SK-N-SH (cell line): ENCODE results near the gene NOTCH4. TPM values are rescaled to one million over a fixed set of nuclear protein-coding genes. Genes with fewer than 3 reads are reported as not detected.

Source experiments
- CTCF ChIA-PET: fragments of 300-600, 350-600 bp; formaldehyde crosslinking; extraction: SDS; loops from one replicate; lab custom pipeline; 2021; lab: Yijun Ruan, JAX
- POLR2A ChIA-PET: fragments of 350-600 bp; sonication (Branson Sonifier 250); formaldehyde crosslinking; extraction: SDS; loops from one replicate; lab custom pipeline; 2020; ENCODE audit warnings: antibody characterized with exemption, inconsistent platforms; lab: Yijun Ruan, JAX
- DNase-seq: peaks from one replicate; pipeline ENCODE4 v3.0.0; 2012
- H2AFZ ChIP-seq: fragments of 200-600 bp; sonication (generic); 2 replicates; pipeline ENCODE4 v1.8.1; 2016; ENCODE audit warnings: antibody characterized with exemption, mild to moderate bottlenecking, low read depth
- H3F3A ChIP-seq: fragments of 200-600 bp; sonication (generic); replicated peaks from 2 replicates; pipeline ENCODE3; 2016; ENCODE audit warnings: antibody characterized with exemption, mild to moderate bottlenecking; ENCODE audit not compliant: insufficient read depth
- H3K27ac ChIP-seq, 2 experiments: fragments of 200-500 bp in 1 of 2; fragments of 200-600 bp in 1 of 2; sonication (Bioruptor generic) in 1 of 2; sonication (generic), shearing (Covaris generic) in 1 of 2; 2 replicates each; pipeline versions ENCODE4 v1.5.1 to v1.6.1; 2014 to 2016; ENCODE audit warnings: low read depth in 2 of 2, inconsistent platforms in 1 of 2, low read length in 1 of 2, mild to moderate bottlenecking in 1 of 2, mixed read lengths in 1 of 2
- H3K27me3 ChIP-seq: fragments of 200-600 bp; sonication (generic), shearing (Covaris generic); 2 replicates; pipeline ENCODE4 v1.6.1; 2016; ENCODE audit warnings: mixed run types; ENCODE audit not compliant: insufficient read depth
- H3K36me3 ChIP-seq, 2 experiments: fragments of 200-500 bp in 1 of 2; fragments of 200-600 bp in 1 of 2; sonication (Bioruptor generic) in 1 of 2; sonication (generic) in 1 of 2; replicated peaks in 1 of 2; 2 replicates each; pipeline versions ENCODE3 to v1.5.1; 2014 to 2016; ENCODE audit warnings: low read length in 1 of 2, mild to moderate bottlenecking in 1 of 2; ENCODE audit not compliant: insufficient read depth in 2 of 2, control insufficient read depth in 1 of 2
- H3K4me1 ChIP-seq, 2 experiments: fragments of 200-500 bp in 1 of 2; fragments of 200-600 bp in 1 of 2; sonication (Bioruptor generic) in 1 of 2; sonication (generic), shearing (Covaris generic) in 1 of 2; 2 replicates each; pipeline versions ENCODE4 v1.5.1 to v1.6.1; 2014 to 2016; ENCODE audit warnings: low read depth in 1 of 2, low read length in 1 of 2, mixed run types in 1 of 2; ENCODE audit not compliant: insufficient read depth in 2 of 2, control insufficient read depth in 1 of 2
- H3K4me2 ChIP-seq: fragments of 200-600 bp; sonication (generic), shearing (Covaris generic); 2 replicates; pipeline ENCODE4 v1.6.1; 2017; ENCODE audit warnings: mixed run types
- H3K4me3 ChIP-seq, 2 experiments: fragments of 200-500 bp in 1 of 2; fragments of 200-600 bp in 1 of 2; sonication (Bioruptor generic) in 1 of 2; sonication (generic), shearing (Covaris generic) in 1 of 2; 2 replicates each; pipeline versions ENCODE4 v1.5.1 to v1.8.1; 2014 to 2016; ENCODE audit warnings: low read depth in 2 of 2, inconsistent platforms in 1 of 2, low read length in 1 of 2, mild to moderate bottlenecking in 1 of 2, mixed read lengths in 1 of 2, moderate library complexity in 1 of 2
- H3K79me2 ChIP-seq: fragments of 200-600 bp; sonication (generic); 2 replicates; pipeline ENCODE4 v1.8.1; 2017; ENCODE audit warnings: mild to moderate bottlenecking; ENCODE audit not compliant: insufficient read depth
- H3K9ac ChIP-seq: fragments of 200-600 bp; sonication (generic); 2 replicates; pipeline ENCODE4 v1.6.1; 2017; ENCODE audit warnings: mixed run types
- H3K9me2 ChIP-seq: fragments of 200-600 bp; sonication (generic); 2 replicates; pipeline ENCODE4 v1.6.1; 2017; ENCODE audit warnings: mixed run types
- H3K9me3 ChIP-seq: fragments of 200-600 bp; sonication (generic); 2 replicates; pipeline ENCODE4 v1.6.1; 2017; ENCODE audit warnings: mixed run types, mild to moderate bottlenecking, moderate library complexity
- H4K20me1 ChIP-seq: fragments of 200-600 bp; sonication (generic); 2 replicates; pipeline ENCODE4 v1.6.1; 2017; ENCODE audit warnings: mild to moderate bottlenecking, mixed run types; ENCODE audit not compliant: insufficient read depth
- CHD2 ChIP-seq: fragments of 150-350 bp; IDR thresholded peaks from 2 replicates; pipeline ENCODE4 v1.6.1; 2018; ENCODE audit warnings: low read length; ENCODE audit not compliant: partially characterized antibody
- CTCF ChIP-seq: fragments of 200-600 bp; sonication (generic); IDR thresholded peaks from 2 replicates; pipeline ENCODE4 v1.6.1; 2017; ENCODE audit warnings: antibody characterized with exemption, mild to moderate bottlenecking, moderate library complexity
- FOXM1 ChIP-seq: IDR thresholded peaks from 2 replicates; pipeline ENCODE4 v1.4.0; 2012; ENCODE audit warnings: low read depth, mild to moderate bottlenecking
- NFIC ChIP-seq: IDR thresholded peaks from 2 replicates; pipeline ENCODE4 v1.4.0; 2012; ENCODE audit warnings: borderline replicate concordance
- SMC3 ChIP-seq: IDR thresholded peaks from 2 replicates; pipeline ENCODE4 v1.6.1; 2012; ENCODE audit warnings: low read depth, low read length, improper control_type of control experiment
- TAF1 ChIP-seq: IDR thresholded peaks from 2 replicates; pipeline ENCODE4 v1.6.1; 2012; ENCODE audit warnings: low read depth, mild to moderate bottlenecking, low read length, moderate library complexity, borderline replicate concordance
- WGBS: methylation state at CpG from one replicate; pipeline ENCODE4 v1.1.6; 2017; ENCODE audit warnings: low lambda C conversion rate; 5-methylcytosine and 5-hydroxymethylcytosine counted together
- polyA plus RNA-seq, 3 experiments: library from polyadenylated mRNA; depleted of rRNA; stranded (reverse); fragments of >200 nt; gene quantifications; 2 replicates each; pipeline ENCODE4 v1.2.3, GENCODE V29; 2012
- TF ChIP-seq, protein P1 (sequence below): IDR thresholded peaks from 2 replicates; pipeline ENCODE4; 2012
- TF ChIP-seq, protein P2 (sequence below): IDR thresholded peaks from 2 replicates; pipeline ENCODE4 v1.6.1; 2012; ENCODE audit warnings: mild to moderate bottlenecking, low read depth, low read length, moderate library complexity
- TF ChIP-seq, protein P3 (sequence below): fragments of 150-350 bp; IDR thresholded peaks from 2 replicates; pipeline ENCODE4 v1.6.1; 2017; ENCODE audit warnings: antibody characterized with exemption, low read length, low read depth, borderline replicate concordance

The NOTCH4 gene
- polyA plus RNA-seq, 1 of the 3 experiments (the other 2 are of a cell fraction), result 2.5 TPM

- no peak for TF ChIP-seq CTCF
Measured at GRCh38 chr6:32189742-32190053, 34.2 kb downstream of the NOTCH4 start (continued).

DNA sequence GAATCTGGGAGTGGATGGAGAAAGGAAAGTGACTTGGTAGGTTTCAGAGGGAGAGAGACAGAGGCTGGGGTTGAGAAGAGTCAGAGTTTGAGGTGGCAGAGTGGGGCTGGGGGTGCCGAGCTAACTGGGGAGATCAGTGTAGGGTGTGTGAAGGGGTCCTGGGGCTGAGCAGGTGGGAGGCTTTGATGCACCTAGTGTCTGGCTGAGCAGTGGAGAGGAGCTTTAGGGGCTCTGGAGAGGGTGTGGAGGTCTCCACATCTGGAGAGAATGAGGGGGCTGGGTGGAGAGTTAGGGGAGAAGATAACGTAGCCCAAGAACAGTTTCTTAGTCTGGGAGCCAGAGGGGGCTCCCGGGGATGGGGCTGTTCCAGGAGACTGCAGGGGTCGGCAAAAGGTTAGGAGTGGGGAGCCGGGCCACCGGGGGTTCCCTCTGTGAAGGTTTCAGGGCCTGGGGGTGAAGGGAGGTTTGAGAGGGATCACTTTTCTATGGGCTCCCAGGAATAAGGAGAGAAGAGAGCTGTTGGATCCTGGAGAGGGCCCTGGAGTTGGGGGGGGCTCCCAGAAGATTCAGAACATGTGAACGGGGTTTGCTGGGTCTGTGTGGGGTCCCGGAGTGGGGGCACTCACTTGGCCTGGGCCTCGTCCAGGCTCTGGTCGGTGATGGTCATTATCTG is 34.7 kb downstream of the NOTCH4 start:
- peak overlapping the region; percentile 77 to 81 for H3K27ac ChIP-seq
- WGBS, result 4% methylated on average over 8 of the region's 10 CpGs
- DNase-seq, result no peak
- peaks cover 21% of the 10 kb centered on the region for H3K79me2 ChIP-seq
- TF ChIP-seq FOXM1 (no peak), CTCF (no peak)
- TF ChIP-seq, protein P1, sequence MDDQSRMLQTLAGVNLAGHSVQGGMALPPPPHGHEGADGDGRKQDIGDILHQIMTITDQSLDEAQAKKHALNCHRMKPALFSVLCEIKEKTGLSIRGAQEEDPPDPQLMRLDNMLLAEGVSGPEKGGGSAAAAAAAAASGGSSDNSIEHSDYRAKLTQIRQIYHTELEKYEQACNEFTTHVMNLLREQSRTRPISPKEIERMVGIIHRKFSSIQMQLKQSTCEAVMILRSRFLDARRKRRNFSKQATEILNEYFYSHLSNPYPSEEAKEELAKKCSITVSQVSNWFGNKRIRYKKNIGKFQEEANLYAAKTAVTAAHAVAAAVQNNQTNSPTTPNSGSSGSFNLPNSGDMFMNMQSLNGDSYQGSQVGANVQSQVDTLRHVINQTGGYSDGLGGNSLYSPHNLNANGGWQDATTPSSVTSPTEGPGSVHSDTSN, result no peak
- H3K4me1 ChIP-seq, result peaks cover 0 to 20% of the 10 kb centered on the region in 2 experiments; a peak in 1 of 4 replicates
- ChIA-PET POLR2A (interaction anchor here (3.1 kb wide), 1 partner anchor 11 kb away, joined by 22 read pairs; the partner anchor contains the start of gene RNF5), CTCF (interaction anchor here (0.6 to 1.9 kb wide), 3 partner anchors 8 to 291 kb away, joined by 3 to 6 read pairs (median 3); partner anchors contain the start of gene EHMT2)
- no peaks in the 10 kb centered on the region for H4K20me1 ChIP-seq
- no peak overlapping the region for H2AFZ ChIP-seq
- H3K4me3 ChIP-seq, result peak overlapping the region; percentile 60 to 81
- H3K9me3 ChIP-seq, result no peaks in the 10 kb centered on the region
- no peaks in the 10 kb centered on the region for H3K9me2 ChIP-seq
- H3K9ac ChIP-seq, result peak overlapping the region; percentile 78
- no peaks in the 10 kb centered on the region for H3K27me3 ChIP-seq
- peaks cover 25% of the 10 kb centered on the region for H3F3A ChIP-seq
- peak overlapping the region; percentile 92 for H3K4me2 ChIP-seq
- H3K36me3 ChIP-seq, result peaks cover 8 to 18% of the 10 kb centered on the region in 2 experiments

DNA sequence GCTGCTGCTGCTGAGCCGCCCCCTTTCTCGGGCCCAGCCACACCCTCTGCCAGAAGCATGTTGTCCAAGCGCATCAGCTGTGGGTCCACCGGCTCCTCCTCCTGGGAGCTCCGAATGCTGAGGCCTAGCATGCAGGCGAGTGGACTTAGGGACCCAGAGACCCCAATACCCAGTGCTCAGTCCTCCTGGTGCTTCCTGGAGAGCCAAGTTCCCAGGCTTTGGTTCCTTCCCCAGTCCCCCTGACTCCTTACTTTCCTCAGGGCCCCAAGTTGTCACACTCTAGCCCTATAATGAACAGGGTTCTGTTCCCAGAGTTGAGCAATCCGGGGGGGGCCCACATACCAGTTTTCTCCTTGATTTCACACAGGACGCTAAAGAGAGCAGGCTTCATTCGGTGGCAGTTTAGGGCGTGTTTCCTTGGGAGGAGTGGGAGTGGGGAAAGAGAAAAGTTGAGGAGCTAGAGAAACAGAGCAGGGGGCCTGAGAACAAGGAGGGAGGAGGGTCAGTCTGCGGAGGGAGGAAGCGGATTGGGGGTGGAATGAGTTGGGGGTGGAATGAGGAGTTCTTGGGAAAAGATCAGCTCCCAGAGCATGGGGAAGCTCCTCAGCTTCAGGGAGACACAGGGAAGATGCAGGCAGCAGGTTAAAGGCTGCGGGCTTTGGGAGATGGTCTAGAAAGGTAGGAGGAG is 35.3 kb downstream of the NOTCH4 start:
- Histone ChIP-seq H3K27ac (peak overlapping the region in 1 of 2 experiments; percentile 81; a peak in 2 of 4 replicates), H4K20me1 (no peaks in the 10 kb centered on the region), H2AFZ (no peak overlapping the region), H3K27me3 (no peaks in the 10 kb centered on the region), H3K9ac (peak overlapping the region; percentile 78), H3K9me3 (no peaks in the 10 kb centered on the region), H3K4me1 (peaks cover 0 to 20% of the 10 kb centered on the region in 2 experiments; a peak in 1 of 4 replicates), H3K9me2 (no peaks in the 10 kb centered on the region), H3F3A (peaks cover 23% of the 10 kb centered on the region), H3K4me3 (peak overlapping the region; percentile 60 to 81), H3K4me2 (peak overlapping the region; percentile 92), H3K36me3 (peaks cover 8 to 21% of the 10 kb centered on the region in 2 experiments), H3K79me2 (peaks cover 21% of the 10 kb centered on the region)
- WGBS, result 65% methylated on average over 11 of the region's 13 CpGs
- ChIA-PET POLR2A (interaction anchor here (3.1 kb wide), 1 partner anchor 11 kb away, joined by 22 read pairs; the partner anchor contains the start of gene RNF5), CTCF (interaction anchor here (1.2 to 1.9 kb wide), 2 partner anchors 9 to 291 kb away, joined by 3 to 6 read pairs; partner anchors contain the start of gene EHMT2)
- DNase-seq, result no peak
- no peak for TF ChIP-seq CHD2
- no peak for TF ChIP-seq SMC3
- TF ChIP-seq TAF1, result no peak
- TF ChIP-seq, protein P2, sequence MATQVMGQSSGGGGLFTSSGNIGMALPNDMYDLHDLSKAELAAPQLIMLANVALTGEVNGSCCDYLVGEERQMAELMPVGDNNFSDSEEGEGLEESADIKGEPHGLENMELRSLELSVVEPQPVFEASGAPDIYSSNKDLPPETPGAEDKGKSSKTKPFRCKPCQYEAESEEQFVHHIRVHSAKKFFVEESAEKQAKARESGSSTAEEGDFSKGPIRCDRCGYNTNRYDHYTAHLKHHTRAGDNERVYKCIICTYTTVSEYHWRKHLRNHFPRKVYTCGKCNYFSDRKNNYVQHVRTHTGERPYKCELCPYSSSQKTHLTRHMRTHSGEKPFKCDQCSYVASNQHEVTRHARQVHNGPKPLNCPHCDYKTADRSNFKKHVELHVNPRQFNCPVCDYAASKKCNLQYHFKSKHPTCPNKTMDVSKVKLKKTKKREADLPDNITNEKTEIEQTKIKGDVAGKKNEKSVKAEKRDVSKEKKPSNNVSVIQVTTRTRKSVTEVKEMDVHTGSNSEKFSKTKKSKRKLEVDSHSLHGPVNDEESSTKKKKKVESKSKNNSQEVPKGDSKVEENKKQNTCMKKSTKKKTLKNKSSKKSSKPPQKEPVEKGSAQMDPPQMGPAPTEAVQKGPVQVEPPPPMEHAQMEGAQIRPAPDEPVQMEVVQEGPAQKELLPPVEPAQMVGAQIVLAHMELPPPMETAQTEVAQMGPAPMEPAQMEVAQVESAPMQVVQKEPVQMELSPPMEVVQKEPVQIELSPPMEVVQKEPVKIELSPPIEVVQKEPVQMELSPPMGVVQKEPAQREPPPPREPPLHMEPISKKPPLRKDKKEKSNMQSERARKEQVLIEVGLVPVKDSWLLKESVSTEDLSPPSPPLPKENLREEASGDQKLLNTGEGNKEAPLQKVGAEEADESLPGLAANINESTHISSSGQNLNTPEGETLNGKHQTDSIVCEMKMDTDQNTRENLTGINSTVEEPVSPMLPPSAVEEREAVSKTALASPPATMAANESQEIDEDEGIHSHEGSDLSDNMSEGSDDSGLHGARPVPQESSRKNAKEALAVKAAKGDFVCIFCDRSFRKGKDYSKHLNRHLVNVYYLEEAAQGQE, result no peak
- TF ChIP-seq NFIC, result no peak
- TF ChIP-seq, protein P3, sequence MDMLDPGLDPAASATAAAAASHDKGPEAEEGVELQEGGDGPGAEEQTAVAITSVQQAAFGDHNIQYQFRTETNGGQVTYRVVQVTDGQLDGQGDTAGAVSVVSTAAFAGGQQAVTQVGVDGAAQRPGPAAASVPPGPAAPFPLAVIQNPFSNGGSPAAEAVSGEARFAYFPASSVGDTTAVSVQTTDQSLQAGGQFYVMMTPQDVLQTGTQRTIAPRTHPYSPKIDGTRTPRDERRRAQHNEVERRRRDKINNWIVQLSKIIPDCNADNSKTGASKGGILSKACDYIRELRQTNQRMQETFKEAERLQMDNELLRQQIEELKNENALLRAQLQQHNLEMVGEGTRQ, result no peak
- TF ChIP-seq, protein P1, result no peak
